ENCODE results near the gene PHIP. TPM values are rescaled to one million over a fixed set of nuclear protein-coding genes. Genes with fewer than 3 reads are reported as not detected.

PHIP gene
- total and polyA plus RNA-seq, 9 of the 15 experiments (the other 6 are each of a cell fraction or from before 2014, with no cell fraction given) = 8.1 to 36.3 (median 16.5) TPM

DNA sequence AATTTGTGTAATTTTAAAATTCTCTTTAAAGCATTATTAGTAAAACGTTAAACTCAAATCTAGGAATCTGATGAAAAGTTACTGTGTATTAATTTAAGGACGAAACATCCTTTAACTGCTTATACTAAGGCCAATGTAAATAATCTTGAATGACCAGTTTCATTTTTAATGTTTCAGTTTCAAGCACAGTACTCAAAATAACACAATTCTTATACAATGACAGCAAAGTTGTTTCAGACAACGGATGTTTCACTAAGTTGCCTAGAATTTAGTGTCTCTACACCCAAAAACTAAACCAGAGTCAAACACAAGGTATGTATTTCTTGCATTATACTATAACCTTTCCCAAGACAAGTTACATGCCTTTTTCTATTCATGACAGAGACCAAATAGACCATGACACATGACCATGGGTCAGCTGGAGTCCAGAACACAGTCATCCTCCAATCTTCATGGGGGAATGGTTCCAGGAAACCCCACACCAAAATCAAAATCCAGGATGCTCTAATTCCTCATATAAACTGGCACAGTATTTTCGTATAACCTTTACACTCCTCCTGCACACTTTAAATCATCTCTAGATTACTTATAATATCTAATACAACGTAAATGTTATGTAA, 7.7 kb downstream of the PHIP start:
- intact Hi-C loops (cut with micrococcal nuclease) (no loop called here), in situ Hi-C loops (cut with MboI) (no loop called here)
- Histone ChIP-seq H3K4me2 (ENCODE audit: insufficient read depth, low read length) (no peak overlapping the region), H3K9ac (ENCODE audit: insufficient read depth in 1 of 2, low read depth in 2 of 2, low read length in 2 of 2) (no peak overlapping the region), H2AFZ (ENCODE audit: low read depth, low read length) (no peak overlapping the region), H4K20me1 (replicated peaks; ENCODE audit: control insufficient read depth, insufficient read depth, low read length) (no peaks in the 10 kb centered on the region), H3K79me2 (ENCODE audit: control insufficient read depth, insufficient read depth, low read length) (peaks cover 95% of the 10 kb centered on the region), H3K9me3 (replicated peaks; ENCODE audit: control insufficient read depth, insufficient read depth, low read depth, low read length) (no peaks in the 10 kb centered on the region), H3K27ac (ENCODE audit: extremely low read depth, low read depth, low read length) (no peak overlapping the region), H3K4me3 (no peak overlapping the region), H3K4me1 (replicated peaks in 1 of 2; ENCODE audit: control insufficient read depth in 2 of 2, insufficient read depth in 2 of 2, low read length in 2 of 2) (no peaks in the 10 kb centered on the region), H3K9me1 (ENCODE audit: control insufficient read depth, insufficient read depth, low read length) (no peaks in the 10 kb centered on the region), H3K36me3 (ENCODE audit: control insufficient read depth, insufficient read depth, low read length) (peaks cover 53% of the 10 kb centered on the region), H3K27me3 (ENCODE audit: control insufficient read depth in 2 of 2, insufficient read depth in 2 of 2, low read length in 2 of 2) (no peaks in the 10 kb centered on the region)
- WGBS (ENCODE audit: insufficient coverage, low coverage, missing lambda C conversion rate) = 91% methylated on average over 5 of the region's 5 CpGs
- ChIA-PET CTCF (ENCODE audit: low intra/inter-chr PET ratio) (no interaction called here), POLR2A (interaction anchor here (1.2 to 1.8 kb wide), 2 partner anchors 8 kb away, joined by 3 to 5 read pairs; partner anchors contain the start of gene PHIP)
- TF ChIP-seq POLR2A (conservative IDR thresholded peaks at IDR 0.05) = 0 out of 2 replicates have a peak, but pooled peaks have one; percentile 32
- TF ChIP-seq, protein P1, sequence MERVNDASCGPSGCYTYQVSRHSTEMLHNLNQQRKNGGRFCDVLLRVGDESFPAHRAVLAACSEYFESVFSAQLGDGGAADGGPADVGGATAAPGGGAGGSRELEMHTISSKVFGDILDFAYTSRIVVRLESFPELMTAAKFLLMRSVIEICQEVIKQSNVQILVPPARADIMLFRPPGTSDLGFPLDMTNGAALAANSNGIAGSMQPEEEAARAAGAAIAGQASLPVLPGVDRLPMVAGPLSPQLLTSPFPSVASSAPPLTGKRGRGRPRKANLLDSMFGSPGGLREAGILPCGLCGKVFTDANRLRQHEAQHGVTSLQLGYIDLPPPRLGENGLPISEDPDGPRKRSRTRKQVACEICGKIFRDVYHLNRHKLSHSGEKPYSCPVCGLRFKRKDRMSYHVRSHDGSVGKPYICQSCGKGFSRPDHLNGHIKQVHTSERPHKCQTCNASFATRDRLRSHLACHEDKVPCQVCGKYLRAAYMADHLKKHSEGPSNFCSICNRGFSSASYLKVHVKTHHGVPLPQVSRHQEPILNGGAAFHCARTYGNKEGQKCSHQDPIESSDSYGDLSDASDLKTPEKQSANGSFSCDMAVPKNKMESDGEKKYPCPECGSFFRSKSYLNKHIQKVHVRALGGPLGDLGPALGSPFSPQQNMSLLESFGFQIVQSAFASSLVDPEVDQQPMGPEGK (CRISPR knock-in tag; IDR thresholded peaks at IDR 0.05; ENCODE audit: borderline replicate concordance) = no peak
- TF ChIP-seq ZKSCAN8 (CRISPR knock-in tag; IDR thresholded peaks at IDR 0.05) = no peak
- DNase-seq (ENCODE audit: extremely low read depth in 1 of 4, low spot score in 3 of 4) (peak in 1 of 4 experiments; percentile 16), ATAC-seq (peak; percentile 29), FAIRE-seq (no peak)
- BruUV-seq (replicated peaks) = no TSS peak

Data from K562 (cell line).